Mucosa of descending colon (tissue), 3 donors: ENCODE measurements around the gene WFS1. TPM values are rescaled to one million over a fixed set of nuclear protein-coding genes. Genes with fewer than 3 reads are reported as not detected.

Experiments used
- ATAC-seq: fragments of 200-7000 bp; cut with Tn5 transposase; one replicate; pipeline ENCODE4 v1.9.1; 2020; ENCODE audit warnings: mild to moderate bottlenecking, moderate library complexity
- DNase-seq, 3 donors: peaks; one replicate each; pipeline ENCODE4 v3.0.0-alpha.2; 2020
- H3K36me3 ChIP-seq: fragments of 200-600 bp; one replicate; pipeline ENCODE4 v1.8.0; 2021; ENCODE audit warnings: low read depth, mild to moderate bottlenecking
- H3K4me1 ChIP-seq: fragments of 200-600 bp; one replicate; pipeline ENCODE4 v1.8.0; 2021; ENCODE audit warnings: low read depth, mild to moderate bottlenecking
- H3K4me3 ChIP-seq: fragments of 200-600 bp; one replicate; pipeline ENCODE4 v1.8.0; 2021; ENCODE audit warnings: mild to moderate bottlenecking
- H3K9me3 ChIP-seq: fragments of 200-600 bp; one replicate; pipeline ENCODE4 v1.8.0; 2021; ENCODE audit warnings: mild to moderate bottlenecking
- intact Hi-C, 2 donors: fragments of 100-400 bp; cut with DNase I in 1 of 2; cut with micrococcal nuclease in 1 of 2; formaldehyde crosslinking; loops; one replicate each; pipeline versions ENCODE4 v1.11.0 to v1.11.1; 2022; cut with DNase I, micrococcal nuclease
- total RNA-seq, 3 donors: library from RNA; stranded (reverse); fragmentation: NEBNext Ultra II Directional in 2 of 3; extraction: Animal tissue kit (Norgen Biotek cat#: 25700) in 2 of 3; gene quantifications; one replicate each; pipeline versions ENCODE4 v1.2.1 to v1.2.4, GENCODE V29; 2021 to 2023
- TF ChIP-seq, protein P1 (sequence below): fragments of 200-600 bp; IDR thresholded peaks from one replicate; pipeline ENCODE4 v1.8.0; 2022; ENCODE audit warnings: antibody characterized with exemption, mild to moderate bottlenecking
- donor health status: DM: no; HTN: no; CAD: no; lungs with moderate emphysema.
- donor health status: DM: no; HTN: no; CAD: no.
- donor health status: DM: no; HTN: yes; CAD: no.

WFS1 gene
- total RNA-seq, 3 donors from 2014 or later: 5.8 to 39.2 (median 14.9) TPM

DNA sequence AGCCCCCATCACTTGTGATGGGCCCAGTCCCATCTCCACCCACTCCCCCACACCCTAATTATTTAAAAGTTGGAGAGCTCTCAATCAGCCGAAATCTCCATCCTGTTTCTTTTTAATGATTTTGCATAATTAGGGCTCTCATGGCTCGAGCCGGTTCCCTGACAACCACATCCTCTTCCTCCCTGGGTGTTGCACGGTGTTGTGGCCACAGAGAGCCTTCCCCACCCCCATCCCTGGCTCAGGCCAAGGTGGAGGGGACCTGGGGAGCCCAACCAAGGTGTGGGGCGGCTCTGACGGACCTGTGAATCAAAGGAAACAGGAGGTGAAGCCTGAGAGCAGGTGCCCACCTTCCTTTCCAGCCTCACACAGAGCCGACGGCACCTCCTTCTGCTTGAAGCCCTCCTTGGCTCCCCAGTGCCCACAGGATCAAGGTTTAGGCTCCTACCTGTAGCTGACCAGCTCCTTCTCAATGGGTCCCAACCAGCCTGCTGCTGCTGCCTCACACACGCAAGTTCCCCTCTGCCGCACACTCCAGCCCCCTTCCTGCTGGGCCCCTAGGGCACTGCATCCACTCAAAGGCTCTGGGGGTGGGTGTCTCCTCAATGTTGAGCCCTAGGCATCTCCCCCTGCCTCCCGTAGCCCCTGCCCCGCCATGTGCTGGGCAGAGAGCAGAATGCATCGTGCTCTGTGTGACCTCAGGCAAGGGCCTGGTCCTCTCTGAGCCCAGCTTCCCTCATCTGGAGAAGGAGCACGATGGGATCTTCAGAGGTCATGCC, 68.7 kb downstream of the WFS1 start:
- ATAC-seq: peak; percentile 46
- TF ChIP-seq, protein P1, sequence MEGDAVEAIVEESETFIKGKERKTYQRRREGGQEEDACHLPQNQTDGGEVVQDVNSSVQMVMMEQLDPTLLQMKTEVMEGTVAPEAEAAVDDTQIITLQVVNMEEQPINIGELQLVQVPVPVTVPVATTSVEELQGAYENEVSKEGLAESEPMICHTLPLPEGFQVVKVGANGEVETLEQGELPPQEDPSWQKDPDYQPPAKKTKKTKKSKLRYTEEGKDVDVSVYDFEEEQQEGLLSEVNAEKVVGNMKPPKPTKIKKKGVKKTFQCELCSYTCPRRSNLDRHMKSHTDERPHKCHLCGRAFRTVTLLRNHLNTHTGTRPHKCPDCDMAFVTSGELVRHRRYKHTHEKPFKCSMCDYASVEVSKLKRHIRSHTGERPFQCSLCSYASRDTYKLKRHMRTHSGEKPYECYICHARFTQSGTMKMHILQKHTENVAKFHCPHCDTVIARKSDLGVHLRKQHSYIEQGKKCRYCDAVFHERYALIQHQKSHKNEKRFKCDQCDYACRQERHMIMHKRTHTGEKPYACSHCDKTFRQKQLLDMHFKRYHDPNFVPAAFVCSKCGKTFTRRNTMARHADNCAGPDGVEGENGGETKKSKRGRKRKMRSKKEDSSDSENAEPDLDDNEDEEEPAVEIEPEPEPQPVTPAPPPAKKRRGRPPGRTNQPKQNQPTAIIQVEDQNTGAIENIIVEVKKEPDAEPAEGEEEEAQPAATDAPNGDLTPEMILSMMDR: no peak
- no peak overlapping the region for H3K4me3 ChIP-seq
- intact Hi-C loops: no loop called here
- no peaks in the 10 kb centered on the region for H3K36me3 ChIP-seq
- H3K4me1 ChIP-seq: no peaks in the 10 kb centered on the region
- DNase-seq: no peak
- no peaks in the 10 kb centered on the region for H3K9me3 ChIP-seq

DNA sequence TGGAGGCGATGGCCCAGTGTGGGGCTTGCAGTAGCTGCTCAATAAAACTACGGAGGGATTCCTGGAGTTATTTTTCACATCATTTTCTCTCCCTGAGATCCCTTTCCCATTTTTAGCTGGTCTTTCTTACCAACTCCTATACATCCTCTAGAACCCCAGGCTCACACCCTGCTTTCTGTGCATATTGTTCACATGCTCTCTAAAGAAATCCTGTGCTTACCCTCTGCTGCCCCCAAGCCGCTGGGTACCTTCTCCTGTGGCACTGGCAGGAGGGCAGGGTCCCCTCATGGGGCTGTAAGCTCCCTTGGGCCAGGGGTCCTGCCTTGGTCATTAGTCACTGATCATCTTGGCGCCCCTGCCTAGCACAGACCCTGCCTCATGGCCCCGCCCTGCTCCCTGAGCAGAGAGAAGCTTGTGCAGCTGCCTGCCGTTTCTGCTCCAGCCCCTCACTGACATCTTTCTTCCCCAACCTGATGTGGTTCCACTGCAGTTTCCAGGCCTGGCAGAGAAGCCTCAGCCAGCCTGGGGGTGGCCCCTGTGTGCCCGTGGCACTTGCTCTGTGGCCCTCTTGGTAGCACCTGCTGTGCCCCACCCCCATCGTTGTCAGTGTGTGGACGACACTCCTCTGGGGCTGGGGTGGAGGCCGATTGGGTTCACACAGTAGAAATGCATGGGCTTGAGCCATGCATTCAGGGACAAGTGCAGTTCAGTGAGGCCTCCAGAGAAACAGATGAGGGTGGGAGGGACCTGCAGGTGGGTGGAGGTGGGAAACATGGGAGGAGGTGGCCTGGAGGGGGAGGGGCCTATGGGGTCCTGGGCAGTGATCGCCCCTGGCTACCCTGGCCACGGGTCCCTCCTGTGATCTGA, 69.5 kb downstream of the WFS1 start:
- Histone ChIP-seq H3K9me3 (no peaks in the 10 kb centered on the region), H3K4me1 (no peaks in the 10 kb centered on the region), H3K36me3 (no peaks in the 10 kb centered on the region), H3K4me3 (no peak overlapping the region)
- DNase-seq (no peak), ATAC-seq (no peak)
- intact Hi-C loops: no loop called here
- TF ChIP-seq, protein P1: no peak

DNA sequence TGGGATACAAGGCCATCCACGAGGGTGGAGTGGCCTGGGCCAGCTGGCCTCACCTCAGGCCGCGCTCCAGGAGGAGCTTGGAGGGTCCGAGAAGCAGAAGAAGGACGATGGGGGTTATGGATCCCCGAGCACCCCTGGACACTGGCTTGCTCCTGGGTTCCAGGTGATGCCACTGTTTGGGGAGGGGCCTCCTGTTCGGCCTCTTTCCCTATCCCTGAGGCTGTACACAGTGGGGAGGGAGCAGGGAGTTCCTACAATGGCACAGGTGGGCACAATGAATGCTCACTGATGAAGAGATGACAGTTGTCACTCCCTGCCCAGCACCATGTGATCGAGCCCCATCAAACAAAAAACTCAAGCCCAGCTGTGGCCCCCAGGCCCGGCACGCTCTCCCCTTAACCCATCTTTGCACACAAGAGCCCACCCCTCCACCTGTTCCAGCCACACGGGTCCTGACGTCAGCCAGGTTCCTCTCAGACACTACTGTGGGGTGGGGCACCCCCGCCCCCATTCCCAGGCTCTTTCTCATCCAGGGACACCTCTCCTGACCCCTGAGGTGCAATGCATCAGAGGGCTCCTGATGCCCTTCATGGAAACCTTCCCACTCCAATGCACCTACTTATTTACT, 70.3 kb downstream of the WFS1 start:
- H3K36me3 ChIP-seq: no peaks in the 10 kb centered on the region
- intact Hi-C loops: no loop called here
- ATAC-seq (no peak), DNase-seq (peak in 1 of 3 donors; percentile 6)
- TF ChIP-seq, protein P1: no peak
- H3K9me3 ChIP-seq: no peaks in the 10 kb centered on the region
- no peak overlapping the region for H3K4me3 ChIP-seq
- H3K4me1 ChIP-seq: no peaks in the 10 kb centered on the region

DNA sequence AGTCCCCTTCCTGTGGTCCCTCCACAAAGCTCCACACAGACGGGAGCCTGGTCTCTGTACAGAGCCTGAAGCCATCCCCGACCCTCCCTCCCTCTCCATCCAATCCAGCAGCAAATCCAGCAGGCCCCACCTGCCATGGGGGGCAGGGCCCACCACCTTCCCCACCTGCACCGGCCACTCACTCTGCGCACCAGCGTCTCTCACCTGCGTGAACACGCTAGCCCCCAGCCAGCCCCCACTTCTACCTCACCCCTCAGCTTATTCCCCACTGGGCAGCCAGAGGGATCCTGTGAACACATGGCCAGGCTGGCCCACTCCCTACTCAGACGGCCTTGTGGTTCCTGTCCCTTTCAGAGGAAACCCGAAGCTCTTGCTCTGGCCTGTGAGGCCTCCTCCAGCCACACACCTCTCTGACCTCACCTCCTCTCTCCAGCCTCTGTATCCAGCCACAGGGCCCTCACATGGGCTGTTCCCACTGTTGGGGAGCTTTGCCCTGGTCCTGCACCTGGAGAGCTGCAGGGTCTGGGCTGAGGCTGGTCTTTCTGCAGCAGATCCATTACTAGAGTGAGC, 70.9 kb downstream of the WFS1 start:
- H3K4me3 ChIP-seq: no peak overlapping the region
- no peaks in the 10 kb centered on the region for H3K4me1 ChIP-seq
- H3K36me3 ChIP-seq: no peaks in the 10 kb centered on the region
- intact Hi-C loops: no loop called here
- TF ChIP-seq, protein P1: no peak
- no peak for DNase-seq
- ATAC-seq: no peak
- H3K9me3 ChIP-seq: no peaks in the 10 kb centered on the region

DNA sequence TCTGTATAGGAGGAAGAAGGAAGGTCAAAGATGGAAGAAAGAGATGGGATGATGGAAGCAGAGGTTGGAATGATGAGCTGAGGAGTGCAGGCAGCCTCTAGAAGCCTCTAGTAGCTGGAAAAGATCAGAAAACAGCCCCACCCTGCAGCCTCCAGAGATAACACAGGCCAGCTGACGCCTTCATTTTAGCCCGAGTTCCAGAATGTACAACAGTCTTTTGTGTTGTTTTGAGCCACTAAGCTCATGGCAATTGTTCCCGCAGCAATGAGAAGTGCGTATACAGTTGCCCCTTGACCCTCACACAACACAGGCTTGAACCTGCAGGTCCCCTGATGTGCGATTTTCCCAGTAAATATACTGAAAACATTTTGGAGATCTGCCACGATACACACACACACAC, 72.0 kb downstream of the WFS1 start:
- DNase-seq: no peak
- H3K4me3 ChIP-seq: no peak overlapping the region
- TF ChIP-seq, protein P1: no peak
- H3K4me1 ChIP-seq: no peaks in the 10 kb centered on the region
- H3K36me3 ChIP-seq: no peaks in the 10 kb centered on the region
- no peak for ATAC-seq
- intact Hi-C loops: no loop called here
- no peaks in the 10 kb centered on the region for H3K9me3 ChIP-seq
